K562 (cell line): ENCODE data around the gene PRF1. TPM values are rescaled to one million over a fixed set of nuclear protein-coding genes. Genes with fewer than 3 reads are reported as not detected.

Experiments used
- COPS2 ChIP-seq: fragments of 450-650 bp; conservative IDR thresholded peaks from 2 replicates; pipeline ENCODE4 v1.6.1; 2016; ENCODE audit warnings: mild to moderate bottlenecking, moderate library complexity
- CREB3L1 ChIP-seq: fragments of 450-650 bp; IDR thresholded peaks from 2 replicates; pipeline ENCODE4 v1.6.1; 2014; ENCODE audit warnings: low read depth, mild to moderate bottlenecking, moderate library complexity, borderline replicate concordance
- FOXA1 ChIP-seq: fragments of 450-650 bp; IDR thresholded peaks from 2 replicates; pipeline ENCODE4 v1.6.1; 2016; ENCODE audit warnings: mild to moderate bottlenecking, borderline replicate concordance
- MTF1 ChIP-seq: fragments of 250-450 bp; sonication (Bioruptor Pico); IDR thresholded peaks from 2 replicates; pipeline ENCODE4 v1.9.0; 2021; ENCODE audit warnings: moderate library complexity, mild to moderate bottlenecking, inconsistent platforms, borderline replicate concordance
- POLR3A ChIP-seq: IDR thresholded peaks from 2 replicates; pipeline ENCODE4 v1.6.1; 2011; ENCODE audit warnings: borderline replicate concordance, mild to moderate bottlenecking, moderate library complexity; ENCODE audit not compliant: insufficient read length, insufficient read depth; ENCODE audit errors: extremely low read depth
- SLC30A9 ChIP-seq: fragments of 250-450 bp; sonication (Bioruptor Pico); IDR thresholded peaks from 2 replicates; pipeline ENCODE4 v1.8.0; 2022; ENCODE audit warnings: mild to moderate bottlenecking, moderate library complexity
- TFAM ChIP-seq: fragments of 250-450 bp; sonication (Bioruptor Pico); conservative IDR thresholded peaks from 2 replicates; pipeline ENCODE4 v1.5.0; 2021; ENCODE audit warnings: mild to moderate bottlenecking, moderate library complexity
- USF2 ChIP-seq: sonication (generic); formaldehyde crosslinking; IDR thresholded peaks from 2 replicates; pipeline ENCODE4 v1.5.0; 2020; ENCODE audit warnings: missing genetic modification reagents
- ZNF384 ChIP-seq: IDR thresholded peaks from 2 replicates; pipeline ENCODE4 v1.6.1; 2012; ENCODE audit warnings: low read depth, low read length, improper control_type of control experiment
- ZNF444 ChIP-seq: fragments of 250-450 bp; sonication (Bioruptor Pico); IDR thresholded peaks from 2 replicates; pipeline ENCODE4 v1.4.0; 2020; ENCODE audit warnings: mild to moderate bottlenecking, moderate library complexity
- ZNF589 ChIP-seq: fragments of 200-800 bp; sonication (Bioruptor generic); IDR thresholded peaks from 2 replicates; pipeline ENCODE4 v1.6.1; 2016; ENCODE audit warnings: low read depth, missing genetic modification characterization, missing compliant biosample characterization
- polyA plus RNA-seq, 8 experiments: library from polyadenylated mRNA; depleted of rRNA in 4 of 8; stranded (reverse) in 5 of 8; unstranded in 3 of 8; fragments of >200 nt; fragmentation: Nextera tagmentation in 2 of 8; fragmentation: Illumina TruSeq in 1 of 8; extraction: Ambion mirVana in 2 of 8; extraction: Trizol in 1 of 8; gene quantifications; 2 replicates each; pipeline versions ENCODE4 v1.2.1 to v1.2.3, GENCODE V29; 2011 to 2014; ENCODE audit warnings: inconsistent platforms in 1 of 8, missing spikeins in 1 of 8
- total RNA-seq, 7 experiments: library from RNA; depleted of rRNA in 6 of 7; stranded (reverse); fragments of >200 nt in 6 of 7; fragmentation: Illumina TruSeq in 2 of 7; extraction: Trizol in 2 of 7; gene quantifications; 2 replicates each; pipeline versions ENCODE4 v1.2.1 to v1.2.3, GENCODE V29; 2011 to 2021; ENCODE audit warnings: low replicate concordance in 1 of 7
- TF ChIP-seq, protein P1 (sequence below): IDR thresholded peaks from 3 replicates; pipeline ENCODE4 v1.6.1; 2011; ENCODE audit warnings: borderline replicate concordance, mild to moderate bottlenecking; ENCODE audit not compliant: insufficient read length, insufficient read depth
- TF ChIP-seq, protein P2 (sequence below): fragments of 250-450 bp; sonication (Bioruptor Pico); IDR thresholded peaks from 2 replicates; pipeline ENCODE4 v1.9.0; 2021; ENCODE audit warnings: mild to moderate bottlenecking, inconsistent platforms
- TF ChIP-seq, protein P3 (sequence below): fragments of 450-650 bp; IDR thresholded peaks from 2 replicates; pipeline ENCODE4 v1.6.1; 2016; ENCODE audit warnings: borderline replicate concordance

Gene PRF1
- total and polyA plus RNA-seq, 9 of the 15 experiments (the other 6 are each of a cell fraction or from before 2014, with no cell fraction given) = 3.8 to 8.6 (median 6.3) TPM

DNA sequence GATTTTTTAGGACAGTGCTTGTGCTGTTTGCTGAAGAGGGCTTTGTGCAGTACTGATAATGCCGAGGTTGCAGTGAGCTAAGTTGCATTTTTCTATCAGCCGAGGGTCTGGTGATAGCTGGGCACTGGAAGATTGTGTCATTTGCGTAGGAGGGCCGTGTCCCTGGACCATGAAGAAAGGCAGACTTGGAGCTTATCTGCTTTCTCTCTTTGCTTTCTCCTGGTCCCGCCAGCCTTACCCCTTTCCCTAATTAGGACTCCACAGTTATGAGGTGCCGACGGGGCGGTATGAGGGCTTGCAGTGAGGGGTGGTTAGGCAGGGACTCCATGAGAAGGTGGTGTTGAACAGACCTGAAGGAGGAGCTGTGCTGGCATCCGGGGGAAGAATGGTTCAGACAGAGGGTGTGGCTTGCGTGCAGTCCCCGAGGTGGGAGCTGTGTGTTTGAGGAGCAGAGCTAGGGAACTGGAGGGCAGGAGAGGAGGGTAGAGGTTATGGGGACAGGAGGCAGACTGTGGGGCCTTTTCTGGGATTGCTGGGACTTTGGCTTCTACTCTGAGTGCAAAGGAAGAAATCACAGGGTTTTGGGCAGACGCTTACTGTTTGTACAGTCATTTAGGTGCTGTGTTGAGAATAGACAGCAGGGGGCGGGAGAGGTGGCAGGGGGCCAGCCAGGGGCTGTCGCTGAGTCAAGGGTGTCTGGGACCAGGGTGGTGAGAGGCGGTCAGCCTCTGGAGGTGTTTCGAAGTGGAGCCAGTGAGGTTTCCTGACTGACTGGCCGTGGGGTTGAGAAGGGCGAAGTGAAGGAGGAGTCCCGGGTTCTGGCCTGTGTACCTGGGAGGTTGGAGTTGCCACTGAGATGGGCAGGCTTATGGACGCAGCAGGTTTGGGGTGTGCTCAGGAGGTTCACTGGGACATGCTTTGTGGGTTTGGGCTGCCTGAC is 43.4 kb downstream of the PRF1 start (continued):
- no peak for TF ChIP-seq MTF1 (CRISPR knock-in tag)
- TF ChIP-seq, protein P1, sequence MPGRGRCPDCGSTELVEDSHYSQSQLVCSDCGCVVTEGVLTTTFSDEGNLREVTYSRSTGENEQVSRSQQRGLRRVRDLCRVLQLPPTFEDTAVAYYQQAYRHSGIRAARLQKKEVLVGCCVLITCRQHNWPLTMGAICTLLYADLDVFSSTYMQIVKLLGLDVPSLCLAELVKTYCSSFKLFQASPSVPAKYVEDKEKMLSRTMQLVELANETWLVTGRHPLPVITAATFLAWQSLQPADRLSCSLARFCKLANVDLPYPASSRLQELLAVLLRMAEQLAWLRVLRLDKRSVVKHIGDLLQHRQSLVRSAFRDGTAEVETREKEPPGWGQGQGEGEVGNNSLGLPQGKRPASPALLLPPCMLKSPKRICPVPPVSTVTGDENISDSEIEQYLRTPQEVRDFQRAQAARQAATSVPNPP = no peak
- TF ChIP-seq, protein P2, sequence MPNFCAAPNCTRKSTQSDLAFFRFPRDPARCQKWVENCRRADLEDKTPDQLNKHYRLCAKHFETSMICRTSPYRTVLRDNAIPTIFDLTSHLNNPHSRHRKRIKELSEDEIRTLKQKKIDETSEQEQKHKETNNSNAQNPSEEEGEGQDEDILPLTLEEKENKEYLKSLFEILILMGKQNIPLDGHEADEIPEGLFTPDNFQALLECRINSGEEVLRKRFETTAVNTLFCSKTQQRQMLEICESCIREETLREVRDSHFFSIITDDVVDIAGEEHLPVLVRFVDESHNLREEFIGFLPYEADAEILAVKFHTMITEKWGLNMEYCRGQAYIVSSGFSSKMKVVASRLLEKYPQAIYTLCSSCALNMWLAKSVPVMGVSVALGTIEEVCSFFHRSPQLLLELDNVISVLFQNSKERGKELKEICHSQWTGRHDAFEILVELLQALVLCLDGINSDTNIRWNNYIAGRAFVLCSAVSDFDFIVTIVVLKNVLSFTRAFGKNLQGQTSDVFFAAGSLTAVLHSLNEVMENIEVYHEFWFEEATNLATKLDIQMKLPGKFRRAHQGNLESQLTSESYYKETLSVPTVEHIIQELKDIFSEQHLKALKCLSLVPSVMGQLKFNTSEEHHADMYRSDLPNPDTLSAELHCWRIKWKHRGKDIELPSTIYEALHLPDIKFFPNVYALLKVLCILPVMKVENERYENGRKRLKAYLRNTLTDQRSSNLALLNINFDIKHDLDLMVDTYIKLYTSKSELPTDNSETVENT (CRISPR knock-in tag) = peak; percentile 21; the same call in 1 of the 2 replicates
- TF ChIP-seq USF2 (CRISPR knock-in tag) = no peak
- TF ChIP-seq, protein P3, sequence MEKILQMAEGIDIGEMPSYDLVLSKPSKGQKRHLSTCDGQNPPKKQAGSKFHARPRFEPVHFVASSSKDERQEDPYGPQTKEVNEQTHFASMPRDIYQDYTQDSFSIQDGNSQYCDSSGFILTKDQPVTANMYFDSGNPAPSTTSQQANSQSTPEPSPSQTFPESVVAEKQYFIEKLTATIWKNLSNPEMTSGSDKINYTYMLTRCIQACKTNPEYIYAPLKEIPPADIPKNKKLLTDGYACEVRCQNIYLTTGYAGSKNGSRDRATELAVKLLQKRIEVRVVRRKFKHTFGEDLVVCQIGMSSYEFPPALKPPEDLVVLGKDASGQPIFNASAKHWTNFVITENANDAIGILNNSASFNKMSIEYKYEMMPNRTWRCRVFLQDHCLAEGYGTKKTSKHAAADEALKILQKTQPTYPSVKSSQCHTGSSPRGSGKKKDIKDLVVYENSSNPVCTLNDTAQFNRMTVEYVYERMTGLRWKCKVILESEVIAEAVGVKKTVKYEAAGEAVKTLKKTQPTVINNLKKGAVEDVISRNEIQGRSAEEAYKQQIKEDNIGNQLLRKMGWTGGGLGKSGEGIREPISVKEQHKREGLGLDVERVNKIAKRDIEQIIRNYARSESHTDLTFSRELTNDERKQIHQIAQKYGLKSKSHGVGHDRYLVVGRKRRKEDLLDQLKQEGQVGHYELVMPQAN = peak; percentile 82; the same call in 1 of the 2 replicates
- no peak; the same call in 1 of the 2 replicates for TF ChIP-seq ZNF444 (CRISPR knock-in tag)
- TF ChIP-seq SLC30A9 = no peak
- no peak for TF ChIP-seq FOXA1
- no peak for TF ChIP-seq ZNF384
- peak; percentile 53; the same call in 1 of the 2 replicates for TF ChIP-seq CREB3L1
- no peak for TF ChIP-seq TFAM (CRISPR knock-in tag)
- TF ChIP-seq COPS2 = no peak
- 0 out of 2 replicates have a peak, but pooled peaks have one; percentile 12 for TF ChIP-seq ZNF589
- no peak for TF ChIP-seq POLR3A
